Gastrocnemius medialis (tissue), 4 donors: ENCODE data around the gene HSPA12B. TPM values are rescaled to one million over a fixed set of nuclear protein-coding genes. Genes with fewer than 3 reads are reported as not detected.
A peak's percentile ranks its signal among the peaks of the same experiment; 100 is the strongest.

Source experiments
- ATAC-seq, 2 donors: fragments of 150-250 bp; one replicate each; pipeline ENCODE4 v1.9.1; 2016
- DNase-seq, 2 donors: peaks; one replicate each; pipeline ENCODE4 v3.0.0-alpha.2; 2019
- H3K27ac ChIP-seq, 4 donors: fragments of 200-600 bp; sonication (generic); 1 replicate in 1 of 4; 2 replicates in 3 of 4; pipeline ENCODE4 v1.5.1; 2016 to 2018; ENCODE audit warnings: mild to moderate bottlenecking in 2 of 4, moderate library complexity in 1 of 4
- H3K27me3 ChIP-seq, 3 donors: fragments of 200-600 bp; sonication (generic) in 2 of 3; 1 replicate in 1 of 3; 2 replicates in 2 of 3; pipeline versions ENCODE4 v1.5.1 to v1.6.0; 2016 to 2019; ENCODE audit warnings: mild to moderate bottlenecking in 1 of 3, moderate library complexity in 1 of 3
- H3K36me3 ChIP-seq, 2 donors: fragments of 200-600 bp; sonication (generic) in 1 of 2; one replicate each; pipeline ENCODE4 v1.5.1; 2017 to 2018
- H3K4me1 ChIP-seq, 2 donors: fragments of 200-600 bp; sonication (generic) in 1 of 2; one replicate each; pipeline ENCODE4 v1.5.1; 2016 to 2017; ENCODE audit warnings: mild to moderate bottlenecking in 2 of 2
- H3K4me3 ChIP-seq, 4 donors: fragments of 200-600 bp; sonication (generic) in 3 of 4; 1 replicate in 1 of 4; 2 replicates in 3 of 4; pipeline ENCODE4 v1.5.1; 2016 to 2019; ENCODE audit warnings: mild to moderate bottlenecking in 2 of 4
- H3K9me3 ChIP-seq, 3 donors: fragments of 200-600 bp; sonication (generic) in 2 of 3; 1 replicate in 1 of 3; 2 replicates in 2 of 3; pipeline ENCODE4 v1.5.1; 2016 to 2019
- CTCF ChIP-seq, 5 experiments: fragments of 450-650 bp in 3 of 5; fragments of 200-600 bp in 2 of 5; sonication (generic) in 2 of 5; IDR thresholded peaks in 4 of 5; conservative IDR thresholded peaks in 1 of 5; 1 replicate in 4 of 5; 2 replicates in 1 of 5; pipeline ENCODE4 v1.5.1; 2016 to 2019; ENCODE audit warnings: antibody characterized with exemption in 5 of 5, mild to moderate bottlenecking in 3 of 5, moderate library complexity in 3 of 5
- POLR2A ChIP-seq, 2 donors: fragments of 450-650 bp; IDR thresholded peaks; one replicate each; pipeline ENCODE4 v1.6.1; 2017; ENCODE audit warnings: antibody characterized with exemption in 2 of 2, mild to moderate bottlenecking in 2 of 2, moderate library complexity in 2 of 2
- in situ Hi-C, 4 donors: fragments of 200-750 bp; cut with MboI; loops; one replicate each; pipeline versions ENCODE4 v1.15.0 to v1.8.0; 2017; ENCODE audit warnings: low sequenced_read_pairs in 4 of 4
- intact Hi-C: fragments of 100-400 bp; cut with DNase I; formaldehyde crosslinking; loops from one replicate; pipeline ENCODE4 v1.15.1; 2023; ENCODE audit warnings: low total_unique reads
- total RNA-seq, 4 donors: library from RNA; depleted of rRNA; stranded (reverse); fragments of >200 nt; gene quantifications; one replicate each; pipeline versions ENCODE4 v1.1.0 to v1.2.3, GENCODE V29; 2016

Gene HSPA12B
- total RNA-seq, 4 donors from 2014 or later: 3.7 to 8.5 (median 5.8) TPM

- Histone ChIP-seq H3K27ac (peak overlapping the region in 3 of 4 donors; percentile 35 to 84 (median 69)), H3K27me3 (no peaks in the 10 kb centered on the region), H3K9me3 (no peaks in the 10 kb centered on the region), H3K36me3 (no peaks in the 10 kb centered on the region), H3K4me1 (peaks cover 12 to 23% of the 10 kb centered on the region in 2 donors), H3K4me3 (peak overlapping the region in 1 of 4 donors; percentile 77)
- ATAC-seq (no peak), DNase-seq (no peak)
- in situ Hi-C loops (loop anchor here in 1 of 4 donors (25.0 kb wide), 1 partner anchor 322 kb away; no protein-coding TSS in a partner anchor), intact Hi-C loops (loop anchor here (5.0 to 10.0 kb wide), 2 partner anchors 88 to 361 kb away; partner anchors contain the start of gene DNAAF9)
- TF ChIP-seq POLR2A (IDR thresholded peaks at IDR 0.05): no peak
- TF ChIP-seq CTCF (IDR thresholded peaks at IDR 0.05 in 4 of 5, conservative IDR thresholded peaks at IDR 0.05 in 1 of 5): no peak
Measured at GRCh38 chr20:3765171-3765882, 32.8 kb downstream of the HSPA12B start.

- H3K4me1 ChIP-seq: peaks cover 12 to 23% of the 10 kb centered on the region in 2 donors
- no peaks in the 10 kb centered on the region for H3K27me3 ChIP-seq
- in situ Hi-C loops (loop anchor here in 1 of 4 donors (25.0 kb wide), 1 partner anchor 321 kb away; no protein-coding TSS in a partner anchor), intact Hi-C loops (loop anchor here (2.0 to 10.0 kb wide), 3 partner anchors 60 to 362 kb away; partner anchors contain the start of gene DNAAF9)
- peak overlapping the region; percentile 57 to 84 (median 74) for H3K27ac ChIP-seq
- H3K9me3 ChIP-seq: no peaks in the 10 kb centered on the region
- DNase-seq (no peak), ATAC-seq (no peak)
- no peak for TF ChIP-seq POLR2A (IDR thresholded peaks at IDR 0.05)
- H3K36me3 ChIP-seq: no peaks in the 10 kb centered on the region
- H3K4me3 ChIP-seq: peak overlapping the region; percentile 66 to 94 (median 84)
Measured at GRCh38 chr20:3766422-3767109, 34.1 kb downstream of the HSPA12B start.

- Histone ChIP-seq H3K9me3 (no peaks in the 10 kb centered on the region), H3K36me3 (no peaks in the 10 kb centered on the region), H3K27me3 (no peaks in the 10 kb centered on the region), H3K4me1 (peaks cover 12 to 23% of the 10 kb centered on the region in 2 donors), H3K4me3 (peak overlapping the region; percentile 66 to 94 (median 84)), H3K27ac (peak overlapping the region; percentile 57 to 84 (median 74))
- ATAC-seq (no peak), DNase-seq (no peak)
- no peak for TF ChIP-seq POLR2A (IDR thresholded peaks at IDR 0.05)
- TF ChIP-seq CTCF (IDR thresholded peaks at IDR 0.05 in 4 of 5, conservative IDR thresholded peaks at IDR 0.05 in 1 of 5): no peak
- in situ Hi-C loops (loop anchor here in 1 of 4 donors (25.0 kb wide), 1 partner anchor 320 kb away; no protein-coding TSS in a partner anchor), intact Hi-C loops (loop anchor here (2.0 to 10.0 kb wide), 3 partner anchors 60 to 362 kb away; partner anchors contain the start of gene DNAAF9)
Measured at GRCh38 chr20:3767110-3767426, 34.6 kb downstream of the HSPA12B start.

- no peaks in the 10 kb centered on the region for H3K36me3 ChIP-seq
- in situ Hi-C loops (loop anchor here in 1 of 4 donors (25.0 kb wide), 1 partner anchor 320 kb away; no protein-coding TSS in a partner anchor), intact Hi-C loops (loop anchor here (1.0 to 10.0 kb wide), 4 partner anchors 14 to 363 kb away; partner anchors contain the start of genes DNAAF9 and SPEF1)
- H3K4me3 ChIP-seq: peak within 1 kb of the TSS; percentile 66 to 94 (median 84)
- TF ChIP-seq CTCF (IDR thresholded peaks at IDR 0.05 in 4 of 5, conservative IDR thresholded peaks at IDR 0.05 in 1 of 5) (no peak), POLR2A (IDR thresholded peaks at IDR 0.05) (peak; percentile 59 to 63)
- H3K9me3 ChIP-seq: no peaks in the 10 kb centered on the region
- DNase-seq (peak; percentile 97 to 98), ATAC-seq (peak; percentile 91 to 92)
- peak within 1 kb of the TSS; percentile 80 to 84 (median 80) for H3K27ac ChIP-seq
- peaks cover 12 to 23% of the 10 kb centered on the region in 2 donors for H3K4me1 ChIP-seq
- H3K27me3 ChIP-seq: no peaks in the 10 kb centered on the region
Measured at GRCh38 chr20:3767427-3768341, 35.2 kb downstream of the HSPA12B start, which contains the start of gene ADISSP. Gene ADISSP (minus strand): TSS chr20:3767753. CDS start chr20:3760100, 7,653 bp downstream.
